Right lobe of liver (tissue), 4 donors: ENCODE measurements around the gene ALS2CL.

ENCODE experiments used
- CTCF ChIP-seq, 4 donors: fragments of 200-600 bp in 3 of 4; fragments of 450-650 bp in 1 of 4; IDR thresholded peaks; one replicate each; pipeline versions ENCODE4 v1.5.1 to v1.8.0; 2016 to 2022; ENCODE audit warnings: antibody characterized with exemption in 4 of 4, mild to moderate bottlenecking in 2 of 4
- POLR2A ChIP-seq: fragments of 450-650 bp; IDR thresholded peaks from one replicate; pipeline ENCODE4 v1.6.1; 2017; ENCODE audit warnings: antibody characterized with exemption, mild to moderate bottlenecking
- donor health status: DM: no; HTN: no; CAD: no.
- donor health status: DM: no; HTN: no; CAD: no.
- donor health status: DM: no; HTN: yes; CAD: no.

- TF ChIP-seq CTCF (IDR thresholded peaks at IDR 0.05) (no peak), POLR2A (no peak)
Observed at GRCh38 chr3:46736006-46736872, 42.8 kb upstream of the ALS2CL start.
